Stimulated activated CD4-positive, alpha-beta T cell treated with anti-CD3 and anti-CD28 coated beads, Interleukin-1b, Interleukin-23, amount 100 ng/mL, for 24 hours (primary cell): ENCODE data around the gene PARD3.
"Not testable (repeated sequence)": the region's sequence is repeated elsewhere in the genome, so short reads cannot be mapped to it uniquely, and the experiment has no call there.

Experiments
- DNase-seq, 4 experiments: peaks; one replicate each; pipeline ENCODE4 v3.0.0-alpha.2; 2020; ENCODE audit warnings: low read depth in 4 of 4, low spot score in 1 of 4

The PARD3 gene

GRCh38 chr10:34800624-34801023 is 14.5 kb downstream of the PARD3 start:
- no peak for DNase-seq

DNA sequence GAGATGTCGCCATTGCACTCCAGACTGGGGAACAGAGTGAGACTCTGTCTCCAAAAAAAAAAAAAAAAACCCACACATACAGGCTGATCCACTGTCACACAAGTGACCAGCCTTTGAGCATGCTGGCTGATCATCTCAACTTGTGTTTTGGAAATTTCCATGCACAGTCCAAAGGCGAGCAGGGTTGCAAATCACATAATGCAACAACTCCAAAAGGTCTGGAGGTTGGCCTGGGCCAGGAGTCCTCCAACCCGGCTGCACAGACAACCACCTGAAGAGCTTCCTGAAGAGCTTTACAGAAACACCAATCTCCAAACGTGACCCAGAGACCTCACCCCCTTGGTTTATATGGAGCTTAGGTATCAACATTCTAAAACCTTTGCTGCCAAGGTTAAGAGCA is 16.4 kb downstream of the PARD3 start:
- no peak for DNase-seq

DNA sequence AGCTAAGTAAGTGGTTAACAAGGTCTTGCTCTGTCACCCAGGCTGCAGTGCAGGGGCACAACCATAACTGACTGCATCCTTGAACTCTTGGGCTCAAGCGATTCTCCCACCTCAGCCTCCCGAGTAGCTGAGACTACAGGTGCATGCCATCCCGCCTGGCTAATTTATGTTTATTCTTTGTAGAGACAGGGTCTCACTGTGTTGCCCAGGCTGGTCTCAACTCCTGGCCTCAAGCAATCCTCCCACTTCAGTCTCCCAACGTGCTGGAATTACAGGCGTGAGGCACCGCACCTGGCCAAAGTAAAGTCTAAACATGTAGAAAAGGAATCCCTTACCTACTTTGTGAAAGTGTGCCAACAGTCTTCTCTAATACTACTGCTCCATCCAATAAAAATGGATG is 17.9 kb downstream of the PARD3 start:
- no peak for DNase-seq

GRCh38 chr10:34796133-34796532 is 19.0 kb downstream of the PARD3 start:
- DNase-seq, result no peak

DNA sequence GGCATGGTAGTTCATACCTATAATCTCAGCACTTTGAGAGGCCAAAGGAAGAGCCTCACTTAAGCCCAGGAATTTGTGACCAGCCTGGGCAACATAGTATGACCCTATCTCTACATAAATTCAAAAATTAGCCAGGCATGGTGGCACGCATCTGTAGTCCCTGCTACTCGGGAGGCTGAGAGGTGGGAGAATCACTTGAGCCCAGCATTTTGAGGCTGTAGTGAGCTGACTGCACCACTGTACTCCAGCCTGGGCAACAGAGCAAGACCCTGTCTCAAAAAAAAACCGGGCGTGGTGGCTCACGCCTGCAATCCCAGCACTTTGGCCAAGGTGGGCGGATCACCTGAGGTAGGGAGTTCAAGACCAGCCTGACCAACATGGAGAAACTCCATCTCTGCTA is 19.8 kb downstream of the PARD3 start:
- no peak for DNase-seq

GRCh38 chr10:34794835-34795234 is 20.3 kb downstream of the PARD3 start:
- DNase-seq, result no peak

- not testable (repeated sequence) for DNase-seq
Observed at GRCh38 chr10:34793581-34793980, 21.5 kb downstream of the PARD3 start.

- no peak for DNase-seq
Observed at GRCh38 chr10:34792881-34793280, 22.2 kb downstream of the PARD3 start.

DNA sequence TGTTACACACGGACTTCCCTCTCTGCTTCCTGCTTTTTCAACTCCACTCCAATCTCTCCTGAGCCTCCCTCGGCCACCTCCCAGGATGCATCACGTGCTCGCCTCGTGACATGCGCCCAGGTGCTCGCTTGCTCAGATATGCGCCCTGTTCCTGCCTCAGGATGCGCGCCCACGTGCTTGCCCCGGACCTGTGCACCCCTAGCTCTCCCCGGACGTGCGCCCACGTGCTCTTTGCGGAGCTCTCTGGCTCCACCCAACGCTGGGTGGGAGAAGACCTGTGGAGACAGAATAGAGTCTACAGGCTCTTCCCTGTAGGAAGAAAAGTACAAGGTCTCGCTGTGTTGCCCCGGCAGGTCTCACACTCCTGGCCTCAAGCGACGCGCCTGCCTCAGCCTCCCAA is 23.1 kb downstream of the PARD3 start:
- no peak for DNase-seq

DNA sequence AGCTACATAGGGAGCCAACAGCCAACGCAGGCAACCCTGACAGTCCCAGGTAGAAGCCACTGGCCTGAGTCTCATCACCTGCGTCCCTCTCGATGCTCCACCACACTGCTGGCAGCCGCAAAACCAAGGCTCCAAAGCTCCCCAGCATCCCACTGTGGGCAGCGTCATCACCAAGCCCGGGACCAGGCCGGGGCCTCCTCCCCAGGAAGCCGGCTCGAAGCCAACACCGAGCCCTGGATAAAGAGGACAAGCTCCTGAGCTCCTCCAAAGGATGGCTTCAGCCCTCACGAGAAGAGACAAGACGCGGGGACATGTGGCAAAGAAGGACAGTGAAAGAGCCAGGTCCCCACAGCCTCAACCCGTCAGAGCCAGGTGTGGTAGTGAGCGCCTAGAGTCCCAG is 23.9 kb downstream of the PARD3 start:
- no peak for DNase-seq

DNA sequence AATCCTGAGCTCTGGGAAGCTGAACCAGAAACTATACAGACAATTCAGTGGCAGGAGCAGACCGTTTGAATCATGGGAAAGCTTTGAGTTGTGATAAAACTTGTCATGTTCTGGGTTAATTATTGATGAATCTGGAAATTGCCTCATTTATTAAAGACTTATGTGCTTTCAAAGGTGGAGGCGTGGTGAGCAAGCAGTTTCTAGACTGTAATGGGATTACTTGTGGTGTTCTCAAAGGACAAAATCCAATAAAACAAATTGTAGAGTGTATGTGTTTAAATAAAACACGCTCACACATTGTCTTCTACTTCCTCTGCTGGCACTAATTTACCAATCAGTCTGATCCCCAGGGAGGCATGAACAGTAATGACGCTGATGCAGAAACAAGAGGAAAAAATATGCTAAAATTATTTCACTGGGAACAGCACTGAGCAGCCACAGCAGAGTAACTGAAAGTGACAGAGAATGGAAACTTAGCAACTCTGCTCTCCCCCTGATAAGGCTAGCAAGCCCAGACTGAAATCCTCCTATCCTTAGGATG is 25.1 kb downstream of the PARD3 start:
- no peak for DNase-seq

DNA sequence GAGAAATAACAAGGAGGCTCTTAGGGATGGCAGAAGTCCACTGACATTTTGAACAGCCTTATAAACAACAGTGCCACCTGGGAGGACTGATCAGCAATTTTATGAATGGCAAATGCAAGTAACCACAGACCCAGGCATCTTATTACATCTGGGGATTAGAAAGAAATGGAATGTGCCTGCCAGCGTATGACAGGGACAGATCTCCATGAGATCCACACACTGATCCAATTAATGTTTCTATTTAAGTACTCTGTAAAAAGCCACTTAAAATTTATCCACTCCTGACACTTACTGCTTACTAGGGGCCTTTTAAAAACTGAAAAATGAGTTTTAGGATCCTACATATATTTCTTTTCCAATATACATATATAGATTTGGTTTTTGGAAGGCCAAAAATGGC is 28.6 kb downstream of the PARD3 start:
- DNase-seq, result no peak

GRCh38 chr10:34781711-34782110 is 33.4 kb downstream of the PARD3 start:
- DNase-seq, result no peak

- DNase-seq, result no peak
Observed at GRCh38 chr10:34780818-34781380, 34.2 kb downstream of the PARD3 start.

DNA sequence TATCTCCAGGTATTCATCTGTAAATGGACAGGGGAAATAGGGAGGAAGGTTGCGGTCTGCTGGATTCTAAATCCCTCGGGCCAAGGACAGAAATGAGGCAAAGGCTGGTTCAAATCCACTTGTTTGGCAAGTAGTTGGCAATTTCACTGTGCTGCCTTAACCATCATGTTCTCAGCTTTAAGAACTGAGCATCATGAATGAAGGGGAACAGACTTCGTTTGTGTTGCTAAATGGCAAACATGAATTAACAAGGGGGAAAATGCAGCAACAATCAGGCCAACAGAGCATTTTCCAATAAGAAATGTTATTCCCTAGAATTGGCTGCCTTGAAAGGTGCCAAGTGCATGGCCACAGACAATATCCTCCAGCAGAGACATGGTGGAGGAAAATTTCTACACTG is 36.9 kb downstream of the PARD3 start:
- DNase-seq, result no peak

GRCh38 chr10:34776090-34776690 is 38.9 kb downstream of the PARD3 start:
- no peak for DNase-seq

DNA sequence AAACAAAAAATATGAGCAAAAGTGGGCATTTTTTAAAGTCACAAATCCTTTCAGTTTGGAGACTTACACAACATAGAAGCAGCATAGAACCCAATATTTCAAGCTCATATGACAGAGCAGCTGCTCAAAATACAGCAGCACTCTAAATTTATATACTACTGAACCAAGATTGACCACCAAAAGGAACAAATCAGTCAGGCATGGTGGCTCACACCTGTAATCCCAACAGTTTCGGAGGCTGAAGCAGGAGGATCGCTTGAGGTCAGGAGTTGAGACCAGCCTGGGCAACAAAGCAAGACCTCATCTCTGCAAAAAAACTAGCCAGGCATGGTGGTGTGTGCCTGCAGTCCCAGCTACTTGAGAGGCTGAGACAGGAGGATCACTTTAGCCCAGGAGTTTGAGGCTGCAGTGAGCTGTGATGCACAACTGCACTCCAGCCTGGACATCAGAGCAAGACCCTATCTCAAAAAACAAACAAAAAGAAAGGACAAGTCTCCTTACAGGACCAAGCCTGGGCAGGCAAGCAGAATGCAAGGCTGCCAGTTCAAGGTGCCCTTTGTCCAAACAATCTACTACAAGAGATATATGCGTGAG is 40.0 kb downstream of the PARD3 start:
- no peak for DNase-seq

DNA sequence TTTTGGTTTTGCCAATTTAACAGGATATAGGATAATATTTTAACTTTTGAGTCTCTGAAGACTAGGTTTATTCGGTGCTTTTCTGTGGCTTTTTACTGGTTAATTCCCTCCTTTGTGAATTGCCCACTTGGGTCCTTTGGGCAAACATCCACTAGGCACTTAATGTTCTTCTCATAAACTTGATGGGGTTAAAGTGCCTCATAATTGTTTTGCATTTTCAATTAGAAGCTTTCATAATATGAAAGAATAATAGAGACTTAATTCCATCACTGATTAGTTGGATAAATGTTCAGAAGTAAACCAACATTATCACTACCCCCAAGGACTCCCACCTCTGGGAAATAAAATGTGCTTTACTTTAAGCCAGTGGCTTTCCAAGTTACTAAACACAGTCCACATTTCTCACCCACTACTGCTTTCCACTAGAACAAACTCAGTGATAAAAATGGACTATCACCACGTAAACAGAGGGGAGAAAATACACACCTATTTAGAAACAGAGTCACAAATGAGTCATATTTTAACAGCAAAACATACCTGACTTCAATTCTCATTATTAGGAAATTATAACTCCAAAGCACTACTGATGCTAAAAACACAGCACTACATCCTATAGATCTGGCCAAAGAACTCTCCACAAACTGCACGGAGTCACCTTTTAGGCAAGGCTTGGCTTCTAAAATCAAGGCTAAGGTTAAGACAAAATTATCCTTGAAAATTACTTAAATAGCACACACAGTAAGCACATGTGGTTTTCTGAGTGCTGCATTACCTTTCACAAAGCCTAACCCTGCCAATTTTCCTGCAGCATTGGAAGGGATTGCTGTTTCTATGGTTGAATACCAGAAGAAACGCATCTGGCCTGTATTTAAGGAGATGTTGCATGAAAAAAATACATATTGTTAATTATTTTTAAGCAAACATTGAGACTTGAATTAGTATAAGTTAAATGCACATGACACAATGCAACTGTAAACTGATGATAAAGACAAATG is 41.2 kb downstream of the PARD3 start:
- DNase-seq, result no peak

- DNase-seq, result no peak
Observed at GRCh38 chr10:34771525-34771924, 43.6 kb downstream of the PARD3 start.

- no peak for DNase-seq
Observed at GRCh38 chr10:34771106-34771505, 44.0 kb downstream of the PARD3 start.

DNA sequence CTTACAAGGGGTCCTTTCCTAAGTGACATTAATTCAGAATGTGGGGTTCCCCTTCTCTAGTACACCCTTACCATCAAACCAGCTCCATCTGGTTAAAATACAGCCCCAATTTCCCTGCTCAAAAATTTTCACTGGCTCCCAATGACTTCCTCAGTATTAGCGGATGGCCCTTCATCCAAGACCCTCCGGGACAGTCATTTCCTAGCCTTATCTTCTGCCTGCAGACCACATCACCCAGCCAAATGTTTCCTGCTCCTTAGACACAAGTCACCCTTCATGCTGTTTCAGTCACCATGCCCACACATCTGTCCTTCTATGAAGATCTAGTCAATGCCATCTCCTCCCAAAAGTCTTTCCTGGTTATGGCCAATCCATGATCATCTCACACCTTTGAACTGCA is 45.2 kb downstream of the PARD3 start:
- no peak for DNase-seq

- no peak for DNase-seq
Observed at GRCh38 chr10:34768972-34769330, 46.1 kb downstream of the PARD3 start.
